Endothelial cell (in vitro differentiated cells): ENCODE results near the gene C11orf24. TPM values are rescaled to one million over a fixed set of nuclear protein-coding genes. Genes with fewer than 3 reads are reported as not detected.

ENCODE experiments used
- DNase-seq: peaks from one replicate; pipeline ENCODE4 v3.0.0; 2021; ENCODE audit warnings: low spot score
- H3K27ac Mint-ChIP-seq: one replicate; pipeline ENCODE4 v1.8.0; 2021; ENCODE audit warnings: mixed read lengths, inconsistent platforms; ENCODE audit not compliant: unreplicated experiment
- H3K27me3 Mint-ChIP-seq: one replicate; pipeline ENCODE4 v1.8.0; 2021; ENCODE audit warnings: mild to moderate bottlenecking, moderate library complexity, mixed read lengths, inconsistent platforms; ENCODE audit not compliant: unreplicated experiment
- H3K36me3 Mint-ChIP-seq: one replicate; pipeline ENCODE4 v1.8.0; 2021; ENCODE audit warnings: mild to moderate bottlenecking, low read depth, mixed read lengths, inconsistent platforms; ENCODE audit not compliant: unreplicated experiment
- H3K4me1 Mint-ChIP-seq: one replicate; pipeline ENCODE4 v1.8.0; 2021; ENCODE audit warnings: mild to moderate bottlenecking, mixed read lengths, inconsistent platforms; ENCODE audit not compliant: unreplicated experiment
- H3K4me3 Mint-ChIP-seq: one replicate; pipeline ENCODE4 v1.8.0; 2021; ENCODE audit warnings: mild to moderate bottlenecking, mixed read lengths, inconsistent platforms; ENCODE audit not compliant: unreplicated experiment
- H3K9me3 Mint-ChIP-seq: one replicate; pipeline ENCODE4 v1.8.0; 2021; ENCODE audit warnings: mixed read lengths, inconsistent platforms; ENCODE audit not compliant: unreplicated experiment
- CTCF ChIP-seq: fragments of 200-600 bp; sonication (generic); IDR thresholded peaks from one replicate; pipeline ENCODE4 v1.5.0; 2021; ENCODE audit warnings: antibody characterized with exemption; ENCODE audit not compliant: unreplicated experiment
- total RNA-seq: library from RNA; stranded (reverse); fragmentation: NEBNext Ultra II Directional; extraction: Animal tissue kit (Norgen Biotek cat#: 25700); gene quantifications from one replicate; pipeline ENCODE4 v1.2.1, GENCODE V29; 2021; ENCODE audit not compliant: unreplicated experiment

Gene C11orf24
- total RNA-seq, 1 donor from 2014 or later, result 9.4 TPM

- no peak overlapping the region for H3K27ac Mint-ChIP-seq
- no peak overlapping the region for H3K4me3 Mint-ChIP-seq
- peaks cover 13% of the 10 kb centered on the region for H3K27me3 Mint-ChIP-seq
- peaks cover 3% of the 10 kb centered on the region for H3K4me1 Mint-ChIP-seq
- no peak for DNase-seq
- no peaks in the 10 kb centered on the region for H3K9me3 Mint-ChIP-seq
- peaks cover 42% of the 10 kb centered on the region for H3K36me3 Mint-ChIP-seq
- no peak for TF ChIP-seq CTCF
These were observed 11.3 kb downstream of the C11orf24 start for GRCh38 chr11:68260484-68260883.

- Mint-ChIP-seq H3K27me3 (peaks cover 13% of the 10 kb centered on the region), H3K4me3 (no peak overlapping the region), H3K4me1 (peaks cover 3% of the 10 kb centered on the region), H3K36me3 (peaks cover 34% of the 10 kb centered on the region), H3K27ac (no peak overlapping the region), H3K9me3 (no peaks in the 10 kb centered on the region)
- DNase-seq, result no peak
- TF ChIP-seq CTCF, result no peak
These were observed 12.4 kb downstream of the C11orf24 start for GRCh38 chr11:68259122-68259959.

GRCh38 chr11:68258363-68258765 lies 13.4 kb downstream of the C11orf24 start:
- H3K27ac Mint-ChIP-seq, result no peak overlapping the region
- H3K4me3 Mint-ChIP-seq, result no peak overlapping the region
- H3K4me1 Mint-ChIP-seq, result peaks cover 6% of the 10 kb centered on the region
- TF ChIP-seq CTCF, result no peak
- DNase-seq, result no peak
- peaks cover 29% of the 10 kb centered on the region for H3K36me3 Mint-ChIP-seq
- no peaks in the 10 kb centered on the region for H3K9me3 Mint-ChIP-seq
- H3K27me3 Mint-ChIP-seq, result peaks cover 15% of the 10 kb centered on the region

GRCh38 chr11:68257477-68258362 lies 14.1 kb downstream of the C11orf24 start:
- Mint-ChIP-seq H3K36me3 (peaks cover 24% of the 10 kb centered on the region), H3K27ac (no peak overlapping the region), H3K4me1 (peaks cover 7% of the 10 kb centered on the region), H3K9me3 (no peaks in the 10 kb centered on the region), H3K27me3 (peaks cover 18% of the 10 kb centered on the region), H3K4me3 (no peak overlapping the region)
- TF ChIP-seq CTCF, result peak; percentile 83
- peak; percentile 96 for DNase-seq

GRCh38 chr11:68256331-68256741 lies 15.4 kb downstream of the C11orf24 start:
- DNase-seq, result no peak
- Mint-ChIP-seq H3K4me3 (peak overlapping the region; percentile 9), H3K36me3 (peaks cover 13% of the 10 kb centered on the region), H3K27me3 (peaks cover 20% of the 10 kb centered on the region), H3K9me3 (no peaks in the 10 kb centered on the region), H3K4me1 (peaks cover 7% of the 10 kb centered on the region), H3K27ac (no peak overlapping the region)
- no peak for TF ChIP-seq CTCF
